Keratinocyte (primary cell): ENCODE results near the gene SSMEM1. TPM values are rescaled to one million over a fixed set of nuclear protein-coding genes. Genes with fewer than 3 reads are reported as not detected.

ENCODE experiments used
- DNase-seq: peaks from one replicate; pipeline ENCODE4 v3.0.0-alpha.2; 2011; ENCODE audit warnings: low read depth, missing footprints, low spot score
- FAIRE-seq: peaks from 2 replicates; lab custom pipeline; 2011; peaks lifted over from hg19 to GRCh38; lab: Jason Lieb, UNC
- H2AFZ ChIP-seq: 2 replicates; pipeline ENCODE4 v1.6.0; 2012; ENCODE audit warnings: low read length, control low read depth, inconsistent platforms; ENCODE audit not compliant: control insufficient read depth
- H3K27ac ChIP-seq: 2 replicates; pipeline ENCODE4 v1.5.1; 2011; ENCODE audit warnings: low read length; ENCODE audit not compliant: control insufficient read depth, insufficient read depth
- H3K27me3 ChIP-seq: 3 replicates; pipeline ENCODE4 v1.6.0; 2011; ENCODE audit warnings: low read length; ENCODE audit not compliant: control insufficient read depth, insufficient read depth; ENCODE audit errors: extremely low read depth
- H3K36me3 ChIP-seq, 2 experiments: 2 replicates in 1 of 2; 3 replicates in 1 of 2; pipeline ENCODE4 v1.5.1; 2011; ENCODE audit warnings: low read length in 2 of 2, mild to moderate bottlenecking in 1 of 2; ENCODE audit not compliant: control insufficient read depth in 2 of 2, insufficient read depth in 2 of 2; ENCODE audit errors: extremely low read depth in 1 of 2
- H3K4me1 ChIP-seq: 3 replicates; pipeline ENCODE4 v1.5.1; 2011; ENCODE audit warnings: low read length; ENCODE audit not compliant: control insufficient read depth, insufficient read depth; ENCODE audit errors: extremely low read depth
- H3K4me2 ChIP-seq: 3 replicates; pipeline ENCODE4 v1.6.0; 2011; ENCODE audit warnings: low read depth, low read length; ENCODE audit not compliant: control insufficient read depth, insufficient read depth; ENCODE audit errors: extremely low read depth
- H3K4me3 ChIP-seq, 3 experiments: fragments of 200-600 bp in 1 of 3; sonication (generic) in 1 of 3; 2 replicates in 2 of 3; 3 replicates in 1 of 3; pipeline ENCODE4 v1.5.1; 2011 to 2016; ENCODE audit warnings: low read length in 3 of 3, mild to moderate bottlenecking in 3 of 3, control low read depth in 2 of 3, inconsistent platforms in 1 of 3, low read depth in 1 of 3, mixed read lengths in 1 of 3, mixed run types in 1 of 3, moderate library complexity in 1 of 3; ENCODE audit not compliant: control insufficient read depth in 2 of 3, insufficient read depth in 2 of 3; ENCODE audit errors: extremely low read depth in 1 of 3
- H3K79me2 ChIP-seq: 2 replicates; pipeline ENCODE4 v1.6.0; 2012; ENCODE audit warnings: low read length; ENCODE audit not compliant: control insufficient read depth, insufficient read depth
- H3K9ac ChIP-seq: 3 replicates; pipeline ENCODE4 v1.6.0; 2011; ENCODE audit warnings: low read length; ENCODE audit not compliant: control insufficient read depth, insufficient read depth; ENCODE audit errors: extremely low read depth
- H3K9me1 ChIP-seq: 3 replicates; pipeline ENCODE4 v1.6.0; 2011; ENCODE audit warnings: low read length; ENCODE audit not compliant: control insufficient read depth, insufficient read depth; ENCODE audit errors: extremely low read depth
- H3K9me3 ChIP-seq: 2 replicates; pipeline ENCODE4 v1.5.1; 2012; ENCODE audit warnings: low read depth, low read length; ENCODE audit not compliant: control insufficient read depth
- H4K20me1 ChIP-seq: 3 replicates; pipeline ENCODE4 v1.6.0; 2011; ENCODE audit warnings: low read length; ENCODE audit not compliant: control insufficient read depth, insufficient read depth; ENCODE audit errors: extremely low read depth
- EZH2 ChIP-seq: IDR thresholded peaks from one replicate; pipeline ENCODE4 v1.6.1; 2012; ENCODE audit warnings: inconsistent platforms, mild to moderate bottlenecking, low read length, moderate library complexity
- dilution Hi-C: fragments of 300-500 bp; cut with MboI; formaldehyde crosslinking; loops from one replicate; pipeline ENCODE4 v1.7.0; 2020; ENCODE audit warnings: low sequenced_read_pairs; ENCODE audit not compliant: extremely low pct_ligation_motif_present
- polyA plus RNA-seq, 5 experiments: library from polyadenylated mRNA; depleted of rRNA in 3 of 5; stranded (reverse) in 3 of 5; stranded (forward) in 1 of 5; unstranded in 1 of 5; fragments of >200 nt; gene quantifications; 1 replicate in 1 of 5; 2 replicates in 3 of 5; 3 replicates in 1 of 5; pipeline versions ENCODE4 v1.2.1 to v1.2.3, GENCODE V29; 2011 to 2012; ENCODE audit warnings: missing spikeins in 2 of 5, low read depth in 1 of 5, low replicate concordance in 1 of 5
- TF ChIP-seq, protein P1 (sequence below), 3 experiments: IDR thresholded peaks in 1 of 3; conservative IDR thresholded peaks in 1 of 3; optimal IDR thresholded peaks in 1 of 3; 2 replicates in 2 of 3; 3 replicates in 1 of 3; pipeline versions ENCODE3 to v1.5.1; 2011; ENCODE audit warnings: low read length in 3 of 3, mild to moderate bottlenecking in 3 of 3, moderate library complexity in 2 of 3, control low read depth in 1 of 3, inconsistent platforms in 1 of 3; ENCODE audit not compliant: insufficient read depth in 2 of 3; ENCODE audit errors: extremely low read depth in 1 of 3

The SSMEM1 gene
- polyA plus RNA-seq, 1 donor (not counting 4 experiments of a cell fraction or from before 2014, with no cell fraction given): not detected

DNA sequence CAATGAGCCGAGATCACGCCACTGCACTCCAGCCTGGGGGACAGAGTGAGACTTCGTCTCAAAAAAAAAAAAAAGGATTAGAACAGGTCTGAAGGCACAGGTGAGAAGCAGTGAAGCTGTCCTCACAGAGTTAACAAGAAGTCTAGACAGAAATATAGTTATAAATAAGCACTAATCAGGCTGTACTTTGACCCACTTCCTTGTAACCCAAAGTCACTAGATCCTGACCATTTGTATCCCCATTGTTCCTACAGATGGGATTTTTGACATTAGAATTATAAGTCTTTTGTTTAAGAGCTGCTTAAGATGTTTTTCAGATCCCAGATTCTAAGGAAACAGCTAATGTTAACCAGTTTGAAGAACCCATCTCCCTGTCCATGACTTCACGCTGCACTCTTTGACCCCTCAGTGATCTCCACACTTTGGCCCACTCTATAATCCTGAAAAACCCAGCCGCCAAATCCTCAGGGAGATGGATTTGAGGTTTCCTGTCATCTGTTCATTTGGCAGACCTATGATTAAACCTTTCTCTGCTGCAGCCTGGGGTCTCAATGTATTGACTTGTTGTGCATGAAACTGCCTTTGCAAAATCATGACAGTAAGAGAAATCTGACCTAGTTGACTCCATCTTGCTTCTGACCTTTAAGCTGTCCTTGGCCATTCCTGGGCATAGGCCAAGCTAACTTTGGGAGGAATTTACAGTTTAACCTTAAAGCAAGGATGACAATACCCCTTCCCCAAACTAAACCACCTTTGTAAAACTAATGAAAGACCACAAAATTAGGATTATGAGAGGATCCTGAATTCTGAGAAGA is 11.4 kb downstream of the SSMEM1 start:
- FAIRE-seq (no peak), DNase-seq (no peak)
- Histone ChIP-seq H3K4me2 (no peak overlapping the region), H3K9me1 (no peaks in the 10 kb centered on the region), H3K4me3 (no peak overlapping the region), H3K9ac (no peak overlapping the region), H4K20me1 (no peaks in the 10 kb centered on the region), H3K4me1 (no peaks in the 10 kb centered on the region), H3K27me3 (no peaks in the 10 kb centered on the region), H2AFZ (no peak overlapping the region), H3K79me2 (no peaks in the 10 kb centered on the region), H3K36me3 (no peaks in the 10 kb centered on the region), H3K9me3 (no peaks in the 10 kb centered on the region), H3K27ac (no peak overlapping the region)
- no peak for TF ChIP-seq EZH2
- TF ChIP-seq, protein P1, sequence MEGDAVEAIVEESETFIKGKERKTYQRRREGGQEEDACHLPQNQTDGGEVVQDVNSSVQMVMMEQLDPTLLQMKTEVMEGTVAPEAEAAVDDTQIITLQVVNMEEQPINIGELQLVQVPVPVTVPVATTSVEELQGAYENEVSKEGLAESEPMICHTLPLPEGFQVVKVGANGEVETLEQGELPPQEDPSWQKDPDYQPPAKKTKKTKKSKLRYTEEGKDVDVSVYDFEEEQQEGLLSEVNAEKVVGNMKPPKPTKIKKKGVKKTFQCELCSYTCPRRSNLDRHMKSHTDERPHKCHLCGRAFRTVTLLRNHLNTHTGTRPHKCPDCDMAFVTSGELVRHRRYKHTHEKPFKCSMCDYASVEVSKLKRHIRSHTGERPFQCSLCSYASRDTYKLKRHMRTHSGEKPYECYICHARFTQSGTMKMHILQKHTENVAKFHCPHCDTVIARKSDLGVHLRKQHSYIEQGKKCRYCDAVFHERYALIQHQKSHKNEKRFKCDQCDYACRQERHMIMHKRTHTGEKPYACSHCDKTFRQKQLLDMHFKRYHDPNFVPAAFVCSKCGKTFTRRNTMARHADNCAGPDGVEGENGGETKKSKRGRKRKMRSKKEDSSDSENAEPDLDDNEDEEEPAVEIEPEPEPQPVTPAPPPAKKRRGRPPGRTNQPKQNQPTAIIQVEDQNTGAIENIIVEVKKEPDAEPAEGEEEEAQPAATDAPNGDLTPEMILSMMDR (optimal IDR thresholded peaks at IDR 0.05 in 1 of 3, IDR thresholded peaks at IDR 0.05 in 1 of 3, conservative IDR thresholded peaks at IDR 0.05 in 1 of 3; ENCODE audit: extremely low read depth in 1 of 3, insufficient read depth in 2 of 3, low read length in 3 of 3): no peak
- dilution Hi-C loops: no loop called here

DNA sequence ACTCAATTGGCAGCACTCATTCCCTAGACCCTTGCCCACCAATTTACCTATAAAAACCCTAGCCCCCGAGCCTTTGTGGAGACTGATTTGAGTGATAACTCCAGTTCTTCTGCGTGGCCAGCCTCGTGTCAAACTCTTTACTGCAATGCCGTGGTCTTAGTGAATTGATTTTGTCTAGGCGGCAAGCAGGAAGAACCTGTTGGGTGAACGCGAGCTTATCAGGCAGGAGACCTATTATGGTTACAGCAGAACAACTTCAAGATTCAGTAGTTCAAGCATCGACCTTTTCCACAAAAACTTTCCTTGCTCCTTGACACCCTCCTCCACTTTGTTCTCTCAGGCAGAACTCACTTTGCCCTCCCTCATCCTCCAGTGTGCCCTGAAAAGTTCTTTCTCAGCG is 12.2 kb downstream of the SSMEM1 start:
- DNase-seq: no peak
- H3K27me3 ChIP-seq: no peaks in the 10 kb centered on the region

More for the DNA sequence above, 12.2 kb downstream of the SSMEM1 start:
- TF ChIP-seq, protein P1 (optimal IDR thresholded peaks at IDR 0.05 in 1 of 3, IDR thresholded peaks at IDR 0.05 in 1 of 3, conservative IDR thresholded peaks at IDR 0.05 in 1 of 3; ENCODE audit: extremely low read depth in 1 of 3, insufficient read depth in 2 of 3, low read length in 3 of 3): no peak
- TF ChIP-seq EZH2: no peak
- Histone ChIP-seq H3K9me3 (no peaks in the 10 kb centered on the region), H3K79me2 (no peaks in the 10 kb centered on the region), H3K9me1 (no peaks in the 10 kb centered on the region), H3K4me2 (no peak overlapping the region), H3K4me3 (no peak overlapping the region), H2AFZ (no peak overlapping the region), H4K20me1 (no peaks in the 10 kb centered on the region), H3K9ac (no peak overlapping the region), H3K4me1 (no peaks in the 10 kb centered on the region), H3K27ac (no peak overlapping the region), H3K36me3 (no peaks in the 10 kb centered on the region)
- no peak for FAIRE-seq
- dilution Hi-C loops: no loop called here
